Fibroblast of the aortic adventitia (primary cell): Measurements from ENCODE around the gene DET1. TPM values are rescaled to one million over a fixed set of nuclear protein-coding genes. Genes with fewer than 3 reads are reported as not detected.
A peak's percentile ranks its signal among the peaks of the same experiment; 100 is the strongest.
"Not testable (repeated sequence)": the region's sequence is repeated elsewhere in the genome, so short reads cannot be mapped to it uniquely, and the experiment has no call there.

Experiments used
- DNase-seq: peaks from one replicate; pipeline ENCODE4 v3.0.0-alpha.2; 2010; ENCODE audit warnings: low read depth
- H3K4me3 ChIP-seq: 2 replicates; pipeline ENCODE4 v1.5.1; 2011; ENCODE audit warnings: low read depth, mild to moderate bottlenecking, control low read depth, low read length, moderate library complexity
- CTCF ChIP-seq: IDR thresholded peaks from 2 replicates; pipeline ENCODE4 v1.5.1; 2011; ENCODE audit warnings: mild to moderate bottlenecking, low read length, control low read depth, inconsistent platforms; ENCODE audit not compliant: insufficient read depth
- total RNA-seq: library from RNA; depleted of rRNA; stranded (reverse); fragments of >200 nt; gene quantifications from 2 replicates; pipeline ENCODE4 v1.2.3, GENCODE V29; 2012; ENCODE audit warnings: low replicate concordance

Gene DET1
- total RNA-seq, 1 donor = 11.5 TPM

GRCh38 chr15:88574655-88575054, 28.2 kb upstream of the DET1 start:
- DNase-seq = no peak
- H3K4me3 ChIP-seq = no peak overlapping the region
- TF ChIP-seq CTCF = no peak

- TF ChIP-seq CTCF = no peak
- no peak for DNase-seq
These were observed 27.6 kb upstream of the DET1 start for GRCh38 chr15:88574077-88574476.

DNA sequence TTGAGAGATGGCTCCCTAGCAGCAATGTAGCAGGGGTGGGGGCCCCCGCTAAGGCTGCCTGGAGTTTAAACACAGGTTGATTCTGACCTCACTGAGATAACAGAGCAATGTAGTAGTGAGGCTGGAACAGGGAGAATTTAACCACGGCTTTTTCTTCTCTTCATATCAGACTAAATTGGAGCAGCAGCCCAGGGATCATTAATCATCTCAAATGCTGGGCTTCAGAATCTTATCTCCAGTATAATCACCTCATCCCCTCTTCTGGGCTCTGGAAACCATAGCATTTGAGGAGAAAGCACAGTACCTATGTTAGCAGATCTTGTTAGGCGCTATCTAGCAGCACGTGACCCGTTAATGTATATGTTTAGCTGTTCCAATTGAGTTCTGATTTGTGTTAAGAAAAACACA, 25.4 kb upstream of the DET1 start:
- TF ChIP-seq CTCF = no peak
- no peak for DNase-seq
- no peak overlapping the region for H3K4me3 ChIP-seq

More at GRCh38 chr15:88574077-88574476, 27.6 kb upstream of the DET1 start:
- H3K4me3 ChIP-seq = no peak overlapping the region

GRCh38 chr15:88571153-88571851, 24.8 kb upstream of the DET1 start:
- no peak for DNase-seq
- TF ChIP-seq CTCF = no peak
- H3K4me3 ChIP-seq = no peak overlapping the region

DNA sequence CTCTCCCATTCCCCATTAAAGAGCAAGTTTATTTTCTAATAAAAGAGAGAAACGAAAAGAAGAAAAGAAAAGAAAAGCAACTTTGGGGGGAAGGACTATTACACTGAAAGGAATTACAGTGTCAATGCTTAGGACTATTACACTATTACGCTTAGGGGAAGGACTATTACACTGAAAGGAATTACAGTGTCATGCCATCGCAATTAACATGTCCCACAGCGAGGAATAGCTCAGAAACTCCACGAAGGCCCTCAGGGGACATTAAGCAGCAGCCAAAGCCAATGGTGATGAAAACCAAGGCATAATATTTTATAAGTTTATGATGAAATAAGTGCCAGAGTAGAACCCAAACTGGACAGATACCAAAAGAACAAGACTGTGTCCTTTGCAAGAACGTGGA, 22.1 kb upstream of the DET1 start:
- no peak for TF ChIP-seq CTCF
- no peak for DNase-seq
- no peak overlapping the region for H3K4me3 ChIP-seq

GRCh38 chr15:88564741-88565140, 18.3 kb upstream of the DET1 start:
- H3K4me3 ChIP-seq = no peak overlapping the region
- DNase-seq = no peak
- TF ChIP-seq CTCF = no peak

DNA sequence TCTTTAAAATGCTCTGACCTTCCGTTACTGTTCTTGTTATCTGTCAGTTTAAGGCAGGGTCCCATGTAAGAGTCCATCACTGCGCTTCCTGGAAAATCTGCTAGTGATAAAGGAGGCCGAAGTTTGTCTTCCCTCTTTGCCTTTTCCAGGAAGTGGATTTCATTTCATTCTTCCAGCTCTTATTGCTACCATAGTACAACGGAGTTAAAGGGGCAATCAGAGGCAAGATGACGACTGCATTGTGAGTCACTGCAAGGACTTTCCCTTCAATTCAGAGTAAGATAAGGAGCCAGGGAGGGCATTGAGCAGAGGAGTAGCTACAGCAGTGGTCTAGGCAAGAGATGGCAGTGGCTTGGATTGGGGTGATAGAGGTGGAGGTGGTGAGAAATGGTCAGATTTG, 17.2 kb upstream of the DET1 start:
- H3K4me3 ChIP-seq = no peak overlapping the region
- no peak for TF ChIP-seq CTCF
- peak; percentile 47 for DNase-seq

GRCh38 chr15:88559565-88559964, 13.1 kb upstream of the DET1 start:
- H3K4me3 ChIP-seq, DNase-seq: not testable (repeated sequence)

DNA sequence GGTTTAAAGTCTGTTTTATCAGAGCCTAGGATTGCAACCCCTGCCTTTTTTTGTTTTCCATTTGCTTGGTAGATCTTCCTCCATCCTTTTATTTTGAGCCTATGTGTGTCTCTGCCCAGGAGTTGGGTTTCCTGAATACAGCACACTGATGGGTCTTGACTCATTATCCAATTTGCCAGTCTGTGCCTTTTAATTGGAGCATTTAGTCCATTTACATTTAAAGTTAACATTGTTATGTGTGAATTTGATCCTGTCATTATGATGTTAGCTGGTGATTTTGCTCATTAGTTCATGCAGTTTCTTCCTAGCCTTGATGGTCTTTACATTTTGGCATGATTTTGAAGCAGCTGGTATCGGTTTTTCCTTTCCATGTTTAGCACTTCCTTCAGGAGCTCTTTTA, 11.5 kb upstream of the DET1 start:
- not testable (repeated sequence) for DNase-seq, H3K4me3 ChIP-seq

- H3K4me3 ChIP-seq, DNase-seq: not testable (repeated sequence)
These were observed 1.5 kb upstream of the DET1 start for GRCh38 chr15:88548009-88548408.
